ENCODE data around the gene VILL. TPM values are rescaled to one million over a fixed set of nuclear protein-coding genes. Genes with fewer than 3 reads are reported as not detected.

Gene VILL
- total RNA-seq, 1 donor from 2014 or later = 1.7 TPM

DNA sequence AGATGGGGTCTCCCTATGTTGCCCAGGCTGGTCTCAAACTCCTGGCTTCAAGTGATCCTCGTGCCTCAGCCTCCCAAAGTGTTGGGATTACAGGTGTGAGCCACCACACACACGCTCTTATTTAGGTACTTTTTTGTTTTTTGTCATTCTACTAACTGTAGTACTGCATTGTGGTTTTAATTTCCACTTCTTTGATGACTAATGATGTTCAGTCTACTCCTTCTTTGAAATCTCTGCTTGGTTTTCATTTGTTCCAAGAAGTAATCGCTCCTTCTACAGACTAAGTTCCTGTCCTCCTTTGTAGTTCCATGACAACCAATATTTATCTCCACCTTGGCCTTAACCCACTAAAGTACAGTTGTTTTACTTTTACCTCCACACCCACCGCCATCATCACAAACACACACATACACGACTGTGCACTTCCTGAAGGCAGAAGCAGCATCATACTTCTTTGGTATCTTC is 47.9 kb downstream of the VILL start:
- Mint-ChIP-seq H3K9me3 (ENCODE audit: low read depth) (no peaks in the 10 kb centered on the region), H3K4me1 (ENCODE audit: low read depth) (peaks cover 18% of the 10 kb centered on the region), H3K27ac (ENCODE audit: unreplicated experiment) (no peak overlapping the region), H3K4me3 (ENCODE audit: unreplicated experiment) (peak overlapping the region; percentile 70), H3K27me3 (ENCODE audit: low read depth) (peaks cover 3% of the 10 kb centered on the region), H3K36me3 (ENCODE audit: low read depth) (no peaks in the 10 kb centered on the region)
- no peak for DNase-seq (ENCODE audit: low spot score)
- TF ChIP-seq, protein P1, sequence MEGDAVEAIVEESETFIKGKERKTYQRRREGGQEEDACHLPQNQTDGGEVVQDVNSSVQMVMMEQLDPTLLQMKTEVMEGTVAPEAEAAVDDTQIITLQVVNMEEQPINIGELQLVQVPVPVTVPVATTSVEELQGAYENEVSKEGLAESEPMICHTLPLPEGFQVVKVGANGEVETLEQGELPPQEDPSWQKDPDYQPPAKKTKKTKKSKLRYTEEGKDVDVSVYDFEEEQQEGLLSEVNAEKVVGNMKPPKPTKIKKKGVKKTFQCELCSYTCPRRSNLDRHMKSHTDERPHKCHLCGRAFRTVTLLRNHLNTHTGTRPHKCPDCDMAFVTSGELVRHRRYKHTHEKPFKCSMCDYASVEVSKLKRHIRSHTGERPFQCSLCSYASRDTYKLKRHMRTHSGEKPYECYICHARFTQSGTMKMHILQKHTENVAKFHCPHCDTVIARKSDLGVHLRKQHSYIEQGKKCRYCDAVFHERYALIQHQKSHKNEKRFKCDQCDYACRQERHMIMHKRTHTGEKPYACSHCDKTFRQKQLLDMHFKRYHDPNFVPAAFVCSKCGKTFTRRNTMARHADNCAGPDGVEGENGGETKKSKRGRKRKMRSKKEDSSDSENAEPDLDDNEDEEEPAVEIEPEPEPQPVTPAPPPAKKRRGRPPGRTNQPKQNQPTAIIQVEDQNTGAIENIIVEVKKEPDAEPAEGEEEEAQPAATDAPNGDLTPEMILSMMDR (IDR thresholded peaks at IDR 0.05) = no peak

DNA sequence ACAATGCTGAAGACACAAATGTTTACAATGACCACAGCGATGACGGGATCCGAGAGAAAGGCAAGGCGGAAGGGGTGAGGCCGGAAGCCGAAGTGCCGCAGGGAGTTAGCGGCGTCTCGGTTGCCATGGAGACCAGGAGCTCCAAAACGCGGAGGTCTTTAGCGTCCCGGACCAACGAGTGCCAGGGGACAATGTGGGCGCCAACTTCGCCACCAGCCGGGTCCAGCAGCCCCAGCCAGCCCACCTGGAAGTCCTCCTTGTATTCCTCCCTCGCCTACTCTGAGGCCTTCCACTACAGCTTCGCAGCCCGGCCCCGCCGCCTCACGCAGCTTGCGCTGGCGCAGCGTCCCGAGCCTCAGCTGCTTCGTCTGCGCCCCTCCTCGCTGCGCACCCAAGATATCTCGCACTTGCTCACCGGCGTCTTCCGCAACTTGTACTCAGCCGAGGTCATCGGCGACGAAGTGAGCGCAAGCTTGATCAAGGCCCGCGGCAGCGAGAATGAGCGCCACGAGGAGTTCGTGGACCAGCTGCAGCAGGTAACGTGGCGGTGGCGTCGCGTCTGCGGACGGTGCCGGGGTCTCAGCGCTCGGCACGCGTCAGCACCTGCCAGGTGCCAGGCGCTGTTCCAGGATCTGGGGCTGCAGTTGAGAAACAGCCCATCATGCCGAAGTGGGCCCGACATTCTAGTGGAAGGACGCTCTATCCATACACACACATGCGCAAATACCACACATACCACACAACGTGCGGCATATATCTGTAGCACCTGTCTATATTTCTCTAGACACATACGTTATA is 48.7 kb downstream of the VILL start, which contains the start of gene DLEC1:
DLEC1 (plus strand) TSS at position 108 of the 798 bp plus-strand sequence; CDS start at position 126, 18 bp downstream.
- DNase-seq (ENCODE audit: low spot score) = no peak
- no peaks in the 10 kb centered on the region for H3K36me3 Mint-ChIP-seq (ENCODE audit: low read depth)
- peaks cover 3% of the 10 kb centered on the region for H3K27me3 Mint-ChIP-seq (ENCODE audit: low read depth)
- H3K4me1 Mint-ChIP-seq (ENCODE audit: low read depth) = peaks cover 18% of the 10 kb centered on the region
- H3K27ac Mint-ChIP-seq (ENCODE audit: unreplicated experiment) = no peak within 1 kb of the TSS
- peak within 1 kb of the TSS; percentile 70 for H3K4me3 Mint-ChIP-seq (ENCODE audit: unreplicated experiment)
- no peaks in the 10 kb centered on the region for H3K9me3 Mint-ChIP-seq (ENCODE audit: low read depth)
- TF ChIP-seq, protein P1 (IDR thresholded peaks at IDR 0.05) = no peak

DNA sequence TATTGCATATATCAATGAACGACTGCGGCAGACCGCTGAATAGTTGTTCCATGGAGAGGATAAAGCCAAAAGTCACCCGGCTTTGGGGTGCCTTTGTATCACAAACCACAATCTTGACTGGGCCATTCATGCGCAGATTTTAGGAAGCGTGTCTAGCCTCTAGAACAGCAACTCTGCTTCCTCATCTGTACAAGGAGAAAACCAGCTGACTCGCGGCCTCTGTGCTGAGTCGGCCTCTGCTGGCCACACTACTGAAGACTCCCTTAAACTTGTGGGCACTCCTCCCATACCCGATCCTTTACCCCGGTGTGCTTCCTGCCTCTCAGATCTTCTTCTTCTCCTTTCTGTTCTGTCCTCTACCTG is 49.3 kb downstream of the VILL start:
- Mint-ChIP-seq H3K27ac (ENCODE audit: unreplicated experiment) (no peak overlapping the region), H3K36me3 (ENCODE audit: low read depth) (no peaks in the 10 kb centered on the region), H3K4me1 (ENCODE audit: low read depth) (peaks cover 18% of the 10 kb centered on the region), H3K27me3 (ENCODE audit: low read depth) (peaks cover 6% of the 10 kb centered on the region), H3K4me3 (ENCODE audit: unreplicated experiment) (peak overlapping the region; percentile 70), H3K9me3 (ENCODE audit: low read depth) (no peaks in the 10 kb centered on the region)
- TF ChIP-seq, protein P1 (IDR thresholded peaks at IDR 0.05) = peak; percentile 50
- no peak for DNase-seq (ENCODE audit: low spot score)

DNA sequence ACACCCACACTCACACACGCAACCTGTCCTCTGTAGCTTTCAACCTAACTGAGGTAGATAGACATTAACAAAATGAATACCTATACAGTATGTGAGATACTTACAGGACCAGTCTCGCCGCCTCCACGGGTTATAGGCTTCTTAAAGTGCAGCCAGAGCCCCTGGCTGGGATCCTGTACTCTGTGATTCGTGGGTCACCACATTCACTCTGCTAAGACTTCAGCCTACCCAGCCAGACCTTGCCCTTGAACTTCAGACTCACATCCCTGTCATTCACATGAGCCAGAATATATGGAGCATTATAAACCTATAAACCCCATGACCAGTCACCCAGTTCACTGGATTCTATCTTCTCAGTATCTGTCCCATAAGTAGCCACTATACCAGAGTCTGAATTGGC is 49.8 kb downstream of the VILL start:
- no peak for DNase-seq (ENCODE audit: low spot score)
- Mint-ChIP-seq H3K9me3 (ENCODE audit: low read depth) (no peaks in the 10 kb centered on the region), H3K27ac (ENCODE audit: unreplicated experiment) (no peak overlapping the region), H3K4me1 (ENCODE audit: low read depth) (peaks cover 18% of the 10 kb centered on the region), H3K27me3 (ENCODE audit: low read depth) (peaks cover 9% of the 10 kb centered on the region), H3K36me3 (ENCODE audit: low read depth) (no peaks in the 10 kb centered on the region), H3K4me3 (ENCODE audit: unreplicated experiment) (peak overlapping the region; percentile 70)
- TF ChIP-seq, protein P1 (IDR thresholded peaks at IDR 0.05) = no peak

DNA sequence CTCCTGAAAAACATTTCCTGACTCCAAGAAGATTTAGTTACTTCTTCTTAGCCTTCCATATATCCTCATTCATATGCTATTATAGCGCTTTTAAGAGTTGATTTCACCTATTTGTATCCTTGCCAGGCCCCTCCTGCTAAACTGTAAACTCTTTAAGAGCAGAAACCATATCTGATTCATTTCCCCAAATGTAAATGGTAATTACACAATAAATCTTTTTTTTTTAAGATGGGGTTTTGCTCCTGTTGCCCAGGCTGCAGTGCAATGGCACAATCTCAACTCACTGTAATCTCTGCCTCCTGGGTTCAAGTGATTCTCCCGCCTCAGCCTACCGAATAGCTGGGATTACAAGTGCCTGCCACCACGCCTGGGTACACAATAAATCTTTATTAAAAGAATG is 52.9 kb downstream of the VILL start:
- Mint-ChIP-seq H3K27ac (ENCODE audit: unreplicated experiment) (no peak overlapping the region), H3K9me3 (ENCODE audit: low read depth) (no peaks in the 10 kb centered on the region), H3K36me3 (ENCODE audit: low read depth) (no peaks in the 10 kb centered on the region), H3K4me1 (ENCODE audit: low read depth) (peaks cover 17% of the 10 kb centered on the region), H3K27me3 (ENCODE audit: low read depth) (peaks cover 21% of the 10 kb centered on the region), H3K4me3 (ENCODE audit: unreplicated experiment) (no peak overlapping the region)
- TF ChIP-seq, protein P1 (IDR thresholded peaks at IDR 0.05) = no peak
- no peak for DNase-seq (ENCODE audit: low spot score)
